Measurements from ENCODE around the gene ADAMTSL2.

DNA sequence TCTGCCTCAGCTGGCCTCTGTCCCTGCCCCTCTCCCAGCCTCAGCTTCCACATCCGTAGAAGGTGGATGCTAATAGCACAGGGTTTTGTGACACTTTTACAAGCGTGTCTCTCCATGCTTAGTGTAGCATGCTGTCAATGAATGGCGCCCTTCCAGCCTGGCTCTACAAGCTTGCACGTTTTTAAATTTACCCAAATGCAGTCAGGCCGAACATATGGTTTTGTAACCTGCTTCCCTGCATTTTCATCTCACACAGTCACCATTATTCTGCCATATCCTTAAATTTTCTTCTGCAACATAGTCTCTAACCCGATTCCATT, 45.9 kb downstream of the ADAMTSL2 start:
- TF ChIP-seq CTCF (conservative IDR thresholded peaks at IDR 0.05) (no peak), ZFX (IDR thresholded peaks at IDR 0.05) (no peak)
